HUDEP-2 (cell line): ENCODE results near the gene WDR1.
A peak's percentile ranks its signal among the peaks of the same experiment; 100 is the strongest.

ENCODE experiments used
- DNase-seq, 76 experiments: peaks; one replicate each; lab custom pipeline; 2025; ENCODE audit not compliant: unreplicated experiment in 76 of 76; lab: John Stamatoyannopoulos, UW

Gene WDR1

DNA sequence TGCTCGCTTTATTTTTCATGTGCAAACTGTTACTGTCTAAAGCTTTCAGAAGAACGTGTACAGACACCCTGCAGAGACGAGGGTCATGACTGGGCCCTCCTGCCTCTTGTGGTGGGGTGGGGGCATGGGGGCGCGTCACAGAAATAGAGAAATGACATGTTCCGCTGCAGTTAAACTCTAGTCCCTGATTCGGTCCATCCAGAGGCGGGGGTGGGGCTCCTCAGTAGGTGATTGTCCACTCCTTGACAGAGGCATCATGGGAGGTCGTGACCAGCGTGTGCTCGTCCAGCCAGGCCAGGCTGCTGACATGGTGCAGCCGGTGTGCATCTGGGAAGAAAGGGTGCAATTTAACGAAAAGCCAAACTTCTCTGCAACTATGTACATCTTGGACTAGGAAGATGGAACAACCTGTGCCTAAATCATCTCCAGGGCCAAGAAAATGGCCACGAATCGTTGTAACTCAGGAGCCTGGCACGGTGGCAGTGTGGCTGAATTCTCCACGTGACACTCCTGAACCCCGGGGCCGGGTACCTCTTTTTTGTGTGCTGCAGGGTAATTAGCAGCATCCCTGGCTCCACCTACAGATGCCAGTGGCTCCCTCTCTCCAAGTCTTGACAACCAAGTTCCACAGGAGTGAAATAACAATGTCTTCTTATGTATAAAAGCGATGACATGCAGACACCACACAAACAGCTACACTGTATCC, 41.3 kb downstream of the WDR1 start:
- DNase-seq, result no peak

DNA sequence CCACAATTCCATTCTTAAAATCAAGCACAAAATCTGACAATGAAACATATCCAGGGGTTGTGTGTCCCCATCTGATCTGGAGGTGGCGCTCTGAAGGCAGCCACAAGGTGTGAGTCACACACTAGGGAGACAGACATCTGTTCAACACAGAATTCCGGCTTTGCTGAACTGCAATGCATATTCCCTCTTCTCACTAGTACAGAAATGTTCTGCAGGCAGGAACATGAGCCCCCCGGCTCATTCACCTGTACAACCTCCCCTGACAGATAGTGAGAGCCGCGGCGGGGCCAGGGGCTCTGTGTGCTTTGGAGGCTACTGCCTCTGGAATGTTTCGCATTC, 41.9 kb downstream of the WDR1 start:
- DNase-seq, result peak in 10 of 76 experiments; percentile 1 to 16 (median 7)

- no peak for DNase-seq
Observed at GRCh38 chr4:10074076-10074766, 42.4 kb downstream of the WDR1 start.

GRCh38 chr4:10072420-10073017, 44.1 kb downstream of the WDR1 start:
- no peak for DNase-seq

DNA sequence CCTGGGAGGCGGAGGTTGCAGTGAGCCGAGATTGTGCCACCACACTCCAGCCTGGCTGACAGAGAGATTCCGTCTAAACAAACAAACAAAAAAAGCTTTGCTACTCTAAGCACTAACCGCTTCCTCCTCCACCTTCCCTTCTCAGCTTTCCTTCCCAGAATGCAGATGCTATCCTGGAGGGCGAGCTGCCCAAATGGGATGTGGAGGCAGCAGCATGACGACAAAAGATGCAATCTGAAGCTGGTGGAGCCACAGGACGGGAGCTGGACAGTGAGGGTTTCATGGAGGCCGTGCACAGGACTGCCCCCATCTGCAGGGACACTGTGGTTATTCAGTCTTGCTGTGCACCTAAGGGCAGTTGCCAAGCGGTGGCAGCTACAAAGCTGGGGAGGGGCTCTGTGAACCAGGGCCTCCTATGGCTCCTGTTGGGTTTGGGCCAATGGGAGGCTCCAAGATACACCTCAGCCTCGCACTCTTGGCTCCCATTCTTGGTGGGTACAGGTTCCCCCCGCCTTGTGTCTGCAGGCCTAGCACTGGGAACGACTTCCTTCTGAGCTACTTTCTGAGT, 47.4 kb downstream of the WDR1 start:
- no peak for DNase-seq

- DNase-seq, result no peak
Observed at GRCh38 chr4:10066670-10067651, 49.6 kb downstream of the WDR1 start.

- DNase-seq, result no peak
Observed at GRCh38 chr4:10066206-10066605, 50.4 kb downstream of the WDR1 start.

GRCh38 chr4:10063544-10064300, 52.9 kb downstream of the WDR1 start:
- peak in 6 of 76 experiments; percentile 2 to 25 (median 3) for DNase-seq

- no peak for DNase-seq
Observed at GRCh38 chr4:10061650-10062415, 54.8 kb downstream of the WDR1 start.

DNA sequence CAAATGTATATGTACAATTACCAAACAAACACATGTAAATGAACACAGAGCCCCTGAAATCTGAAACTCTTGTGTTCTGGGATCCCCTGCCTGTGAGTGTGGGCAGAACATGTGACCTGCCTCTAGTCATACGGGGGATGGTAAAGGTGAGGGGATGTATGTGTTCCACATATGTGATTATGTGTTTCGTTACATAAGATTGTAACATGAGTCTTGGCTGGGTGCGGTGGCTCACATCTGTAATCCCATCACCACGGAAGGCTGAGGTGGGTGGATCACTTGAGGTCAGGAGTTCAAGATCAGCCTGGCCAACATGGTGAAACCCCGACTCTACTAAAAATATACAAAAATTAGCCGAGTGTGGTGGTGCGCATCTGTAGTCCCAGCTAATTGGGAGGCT, 58.2 kb downstream of the WDR1 start:
- no peak for DNase-seq

GRCh38 chr4:10057023-10057395, 59.6 kb downstream of the WDR1 start:
- DNase-seq, result no peak

DNA sequence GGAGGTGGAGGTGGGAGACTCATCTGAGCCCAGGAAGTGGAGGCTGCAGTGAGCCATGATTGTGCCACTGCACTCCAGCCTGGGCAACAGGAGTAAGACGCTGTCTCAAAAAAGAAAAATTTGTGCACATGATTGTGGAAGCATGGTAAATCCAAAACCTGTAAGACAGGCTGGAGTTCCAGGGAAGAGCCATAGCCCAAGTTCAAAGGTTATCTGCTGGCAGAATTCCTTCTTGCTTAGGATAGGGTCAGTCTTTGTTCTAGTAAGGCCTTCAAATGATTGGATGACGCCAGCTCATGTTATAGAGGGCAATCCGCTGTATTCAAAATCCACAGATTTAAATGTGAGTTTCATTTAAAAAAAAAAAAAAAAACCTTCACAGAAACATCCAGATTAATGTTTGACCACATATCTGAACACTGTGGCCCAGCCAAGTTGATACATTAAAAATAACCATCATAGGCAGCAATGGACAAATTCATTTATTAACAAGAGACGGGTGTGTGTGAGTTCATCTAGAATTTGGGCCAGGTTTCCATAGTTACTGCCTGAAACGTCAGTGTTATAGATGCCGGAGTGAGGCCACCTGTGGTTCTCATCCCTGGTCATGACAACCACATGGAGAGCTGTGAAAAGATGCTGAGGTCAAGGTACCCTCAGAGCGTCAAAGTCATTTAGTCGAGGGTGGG, 60.1 kb downstream of the WDR1 start:
- no peak for DNase-seq

DNA sequence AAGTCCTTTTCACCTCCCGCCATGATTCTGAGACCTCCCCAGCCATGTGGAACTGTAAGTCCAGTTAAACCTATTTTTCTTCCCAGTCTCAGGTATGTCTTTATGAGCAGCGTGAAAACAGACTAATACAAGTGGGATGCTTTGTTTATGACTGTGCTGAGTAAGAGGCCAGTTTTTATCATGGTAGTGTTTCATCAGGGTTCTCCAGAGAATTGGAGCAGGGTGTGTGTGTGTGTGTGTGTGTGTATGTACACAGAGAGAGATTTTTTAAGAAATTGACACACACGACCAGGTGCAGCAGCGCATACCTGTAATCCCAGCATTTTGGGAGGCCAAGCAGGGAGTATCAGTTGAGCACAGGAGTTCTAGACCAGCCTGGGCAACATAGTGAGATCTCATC, 60.7 kb downstream of the WDR1 start:
- DNase-seq, result no peak

DNA sequence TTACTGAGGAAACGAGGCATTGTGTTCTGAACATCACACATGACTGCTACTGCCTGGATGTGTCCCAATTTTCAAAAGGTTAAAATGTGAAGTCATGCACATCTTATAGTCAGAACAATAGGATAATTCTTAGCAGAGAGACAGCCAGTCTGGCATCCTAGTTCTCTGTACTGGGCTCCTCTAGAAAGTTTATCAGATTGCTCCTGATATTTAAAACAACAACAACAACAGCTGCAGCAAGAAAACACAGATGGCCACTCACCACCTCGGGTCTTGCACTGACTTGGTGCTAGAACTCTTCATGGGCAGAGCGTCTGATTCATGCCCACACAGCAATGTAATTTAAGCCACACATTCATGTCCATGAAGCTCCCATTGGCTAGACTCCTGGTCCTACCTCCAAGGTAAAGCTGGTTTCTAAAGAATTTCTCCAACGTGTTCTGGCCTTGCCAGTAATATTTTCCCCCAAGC, 62.0 kb downstream of the WDR1 start:
- no peak for DNase-seq

DNA sequence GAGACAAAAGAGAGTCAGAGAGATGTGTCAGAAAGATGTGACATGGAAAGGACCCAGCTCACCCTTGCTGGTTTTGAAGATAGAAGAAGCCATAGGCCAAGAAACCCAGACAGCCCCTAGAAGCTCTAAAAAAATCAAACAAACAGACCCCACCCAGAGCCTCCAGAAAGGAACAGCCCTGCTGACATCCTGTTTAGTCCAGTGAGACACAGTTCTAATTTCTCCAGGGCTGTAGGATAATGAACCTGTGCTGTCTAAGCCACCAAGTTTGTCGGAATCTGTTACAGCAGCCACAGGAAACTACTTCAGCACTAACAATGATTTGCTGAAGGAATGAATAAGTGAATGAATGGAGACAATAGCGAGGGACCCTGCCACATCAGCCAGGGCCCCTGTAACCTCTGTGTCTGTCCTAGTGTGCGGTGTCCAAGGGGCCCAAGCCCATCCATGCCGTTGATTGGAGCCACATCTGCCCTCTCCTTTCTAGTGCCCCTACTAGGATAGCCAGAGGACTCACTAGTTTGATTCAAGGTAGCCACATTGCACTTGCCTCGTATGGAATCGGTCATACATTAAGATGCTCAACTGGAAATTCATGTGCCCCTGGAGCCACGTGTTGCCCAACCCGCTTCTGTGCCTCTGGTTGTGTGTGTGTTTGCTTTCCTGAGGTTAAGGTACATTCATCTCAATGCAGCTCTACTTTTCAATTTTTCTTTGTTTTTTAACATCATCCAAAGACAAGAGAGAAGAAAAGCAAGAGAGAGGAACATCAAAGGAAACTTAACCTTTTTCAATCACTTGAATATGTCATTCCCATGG, 62.8 kb downstream of the WDR1 start:
- DNase-seq, result no peak

- no peak for DNase-seq
Observed at GRCh38 chr4:10051517-10052135, 65.0 kb downstream of the WDR1 start.

GRCh38 chr4:10050721-10051120, 65.9 kb downstream of the WDR1 start:
- no peak for DNase-seq
